Measurements from ENCODE around the gene OR2A12.
"Not testable (repeated sequence)": the region's sequence is repeated elsewhere in the genome, so short reads cannot be mapped to it uniquely, and the experiment has no call there.

Gene OR2A12

GRCh38 chr7:144085978-144086377, at the start of gene OR2A12:
Gene OR2A12 (plus strand): TSS chr7:144086278. CDS start chr7:144095108, 8,830 bp downstream.
- DNase-seq (ENCODE audit: low read depth in 1 of 2, low spot score in 1 of 2), result no peak

GRCh38 chr7:144036302-144036885, 49.7 kb upstream of the OR2A12 start:
- DNase-seq (ENCODE audit: low read depth in 1 of 2, low spot score in 1 of 2), result no peak

GRCh38 chr7:144037414-144038035, 48.6 kb upstream of the OR2A12 start:
- no peak for DNase-seq (ENCODE audit: low read depth in 1 of 2, low spot score in 1 of 2)

- DNase-seq (ENCODE audit: low read depth in 1 of 2, low spot score in 1 of 2), result no peak
Measured at GRCh38 chr7:144038887-144039286, 47.2 kb upstream of the OR2A12 start.

- no peak for DNase-seq (ENCODE audit: low read depth in 1 of 2, low spot score in 1 of 2)
Measured at GRCh38 chr7:144048648-144049047, 37.4 kb upstream of the OR2A12 start, which contains the start of gene OR2A5. Gene OR2A5 (plus strand): TSS chr7:144048948. CDS start chr7:144050402, 1,454 bp downstream.

GRCh38 chr7:144049491-144049890, 36.6 kb upstream of the OR2A12 start:
- DNase-seq (ENCODE audit: low read depth in 1 of 2, low spot score in 1 of 2), result no peak

- DNase-seq (ENCODE audit: low read depth in 1 of 2, low spot score in 1 of 2), result no peak
Measured at GRCh38 chr7:144050093-144050492, 36.0 kb upstream of the OR2A12 start.

- DNase-seq (ENCODE audit: low read depth in 1 of 2, low spot score in 1 of 2), result not testable (repeated sequence)
Measured at GRCh38 chr7:144050884-144051283, 35.2 kb upstream of the OR2A12 start.

- DNase-seq (ENCODE audit: low read depth in 1 of 2, low spot score in 1 of 2), result no peak
Measured at GRCh38 chr7:144057954-144058353, 28.1 kb upstream of the OR2A12 start.

GRCh38 chr7:144063710-144064109, 22.4 kb upstream of the OR2A12 start:
- no peak for DNase-seq (ENCODE audit: low read depth in 1 of 2, low spot score in 1 of 2)

GRCh38 chr7:144069511-144069910, 16.6 kb upstream of the OR2A12 start, which contains the start of gene OR2A25:
Gene OR2A25 (plus strand): TSS chr7:144069811. CDS start chr7:144074220, 4,409 bp downstream.
- DNase-seq (ENCODE audit: low read depth in 1 of 2, low spot score in 1 of 2), result no peak

GRCh38 chr7:144069953-144070352, 16.1 kb upstream of the OR2A12 start:
- DNase-seq (ENCODE audit: low read depth in 1 of 2, low spot score in 1 of 2), result no peak

- no peak for DNase-seq (ENCODE audit: low read depth in 1 of 2, low spot score in 1 of 2)
Measured at GRCh38 chr7:144074374-144074773, 11.7 kb upstream of the OR2A12 start.

GRCh38 chr7:144086730-144087129, 652 bp downstream of the OR2A12 start:
- no peak for DNase-seq (ENCODE audit: low read depth in 1 of 2, low spot score in 1 of 2)

- no peak for DNase-seq (ENCODE audit: low read depth in 1 of 2, low spot score in 1 of 2)
Measured at GRCh38 chr7:144087230-144087629, 1.2 kb downstream of the OR2A12 start.

GRCh38 chr7:144090667-144091066, 4.6 kb downstream of the OR2A12 start:
- no peak for DNase-seq (ENCODE audit: low read depth in 1 of 2, low spot score in 1 of 2)

- no peak for DNase-seq (ENCODE audit: low read depth in 1 of 2, low spot score in 1 of 2)
Measured at GRCh38 chr7:144098776-144099175, 12.7 kb downstream of the OR2A12 start.

- no peak for DNase-seq (ENCODE audit: low read depth in 1 of 2, low spot score in 1 of 2)
Measured at GRCh38 chr7:144100607-144101006, 14.5 kb downstream of the OR2A12 start.

- no peak for DNase-seq (ENCODE audit: low read depth in 1 of 2, low spot score in 1 of 2)
Measured at GRCh38 chr7:144102041-144102440, 16.0 kb downstream of the OR2A12 start.

GRCh38 chr7:144105211-144105610, 19.1 kb downstream of the OR2A12 start:
- DNase-seq (ENCODE audit: low read depth in 1 of 2, low spot score in 1 of 2), result no peak

GRCh38 chr7:144109283-144109682, 23.2 kb downstream of the OR2A12 start, which contains the start of gene OR2A2:
Gene OR2A2 (plus strand): TSS chr7:144109583. CDS start chr7:144109583, 0 bp downstream.
- no peak for DNase-seq (ENCODE audit: low read depth in 1 of 2, low spot score in 1 of 2)

GRCh38 chr7:144110272-144110671, 24.2 kb downstream of the OR2A12 start:
- DNase-seq (ENCODE audit: low read depth in 1 of 2, low spot score in 1 of 2), result no peak

- no peak for DNase-seq (ENCODE audit: low read depth in 1 of 2, low spot score in 1 of 2)
Measured at GRCh38 chr7:144113651-144114050, 27.6 kb downstream of the OR2A12 start.

Data from activated CD4-positive, alpha-beta T cell treated with anti-CD3 and anti-CD28 coated beads, Interleukin-2, amount 50 U/mL, for 24 hours (primary cell).